ENCODE data around the gene TSPAN9. TPM values are rescaled to one million over a fixed set of nuclear protein-coding genes. Genes with fewer than 3 reads are reported as not detected.

Gene TSPAN9
- total and polyA plus RNA-seq, 2 of the 4 experiments (the other 2 are of a cell fraction), result 17.7 to 39.1 TPM

- intact Hi-C loops (cut with micrococcal nuclease) (no loop called here), dilution Hi-C loops (cut with HindIII; ENCODE audit: low sequenced_read_pairs, unreplicated experiment) (no loop called here), in situ Hi-C loops (cut with MboI; ENCODE audit: low sequenced_read_pairs) (no loop called here)
- H4K8ac ChIP-seq (ENCODE audit: low read depth in 2 of 2, low read length in 2 of 2), result no peak overlapping the region
- no peaks in the 10 kb centered on the region; the same call in 1 of the 2 replicates for H4K20me1 ChIP-seq (ENCODE audit: insufficient read depth, low read length)
- H2AFZ ChIP-seq (replicated peaks; ENCODE audit: low read length, poor library complexity), result no peak overlapping the region
- WGBS, 2 experiments (ENCODE audit: extremely low coverage in 2 of 2, insufficient read length in 1 of 2), result 97% methylated on average over 11 of the region's 21 CpGs; no CpG with 5 or more reads in 1 of the 2 experiments
- H2BK20ac ChIP-seq (ENCODE audit: low read depth, low read length), result no peak overlapping the region
- H3K4me1 ChIP-seq (ENCODE audit: control insufficient read depth, insufficient read depth, low read length), result peaks cover 27% of the 10 kb centered on the region
- H3K14ac ChIP-seq (replicated peaks; ENCODE audit: low read depth, low read length), result 0 out of 2 replicates have a peak overlapping the region, but pooled peaks have one; percentile 4
- DNase-seq (no peak), ATAC-seq (ENCODE audit: low read depth) (no peak)
- H3K4ac ChIP-seq (ENCODE audit: low read depth, low read length), result no peak overlapping the region
- peaks cover 19% of the 10 kb centered on the region for H3K9me1 ChIP-seq (ENCODE audit: insufficient read depth, low read length)
- H3K9ac ChIP-seq (ENCODE audit: low read depth, low read length), result no peak overlapping the region
- no peak overlapping the region for H3K23ac ChIP-seq (ENCODE audit: low read depth, low read length)
- H3K4me3 ChIP-seq (ENCODE audit: insufficient read depth, low read depth, low read length), result no peak overlapping the region
- no peak overlapping the region for H4K91ac ChIP-seq (ENCODE audit: insufficient read depth, low read depth, low read length)
- no peak overlapping the region for H2AK9ac ChIP-seq (replicated peaks; ENCODE audit: low read depth, low read length, poor library complexity)
- H3K27me3 ChIP-seq (ENCODE audit: control insufficient read depth, insufficient read depth, low read length), result no peaks in the 10 kb centered on the region
- H3K56ac ChIP-seq (ENCODE audit: extremely low read depth, insufficient read depth, low read length), result no peak overlapping the region
- H2BK15ac ChIP-seq (ENCODE audit: low read depth, low read length), result no peak overlapping the region
- no peak overlapping the region for H3K18ac ChIP-seq (ENCODE audit: low read depth, low read length)
- no peaks in the 10 kb centered on the region for H3K36me3 ChIP-seq (ENCODE audit: control insufficient read depth, insufficient read depth, low read length)
- ChIA-PET POLR2A (ENCODE audit: unreplicated experiment) (no interaction called here), CTCF (interaction anchor here (1.0 kb wide), 1 partner anchor 18 kb away, joined by 3 read pairs; no protein-coding TSS in a partner anchor)
- H2BK120ac ChIP-seq (ENCODE audit: low read depth, low read length), result no peak overlapping the region
- BruUV-seq (replicated peaks), result no TSS peak
- no peaks in the 10 kb centered on the region for H3K9me3 ChIP-seq (ENCODE audit: control insufficient read depth, insufficient read depth, low read length)
- peaks cover 0 to 15% of the 10 kb centered on the region in 2 experiments; a peak in 2 of 4 replicates for H3K79me1 ChIP-seq (ENCODE audit: low read depth in 1 of 2, low read length in 2 of 2)
- H3K4me2 ChIP-seq (ENCODE audit: low read depth, low read length), result no peak overlapping the region
- no peak overlapping the region for H4K5ac ChIP-seq (ENCODE audit: low read depth, low read length)
- peak overlapping the region; percentile 71 for H2AK5ac ChIP-seq (ENCODE audit: low read depth, low read length)
- H3K27ac ChIP-seq (ENCODE audit: insufficient read depth, low read length), result no peak overlapping the region
- H2BK5ac ChIP-seq (ENCODE audit: low read depth, low read length, poor library complexity, severe bottlenecking), result no peak overlapping the region
- TF ChIP-seq BHLHE40 (IDR thresholded peaks at IDR 0.05; ENCODE audit: low read depth, low read length) (no peak), CEBPB (IDR thresholded peaks at IDR 0.05; ENCODE audit: low read depth, low read length) (no peak), CTCF (conservative IDR thresholded peaks at IDR 0.05; ENCODE audit: low read depth, low read length) (no peak), MAZ (IDR thresholded peaks at IDR 0.05; ENCODE audit: borderline replicate concordance, low read depth, low read length) (no peak), FOS (IDR thresholded peaks at IDR 0.05; ENCODE audit: low read depth, low read length) (no peak), ELK1 (IDR thresholded peaks at IDR 0.05; ENCODE audit: borderline replicate concordance, low read depth, low read length) (no peak), CHD1 (IDR thresholded peaks at IDR 0.05; ENCODE audit: low read depth, low read length) (no peak), RCOR1 (IDR thresholded peaks at IDR 0.05; ENCODE audit: insufficient replicate concordance, low read length) (no peak), MAFK (IDR thresholded peaks at IDR 0.05; ENCODE audit: low read depth, low read length) (no peak), RFX5 (IDR thresholded peaks at IDR 0.05; ENCODE audit: low read depth, low read length) (no peak), SMC3 (IDR thresholded peaks at IDR 0.05; ENCODE audit: low read depth, low read length) (no peak), NFE2L2 (IDR thresholded peaks at IDR 0.05; ENCODE audit: low read depth, low read length) (no peak)
- TF ChIP-seq, protein P1, sequence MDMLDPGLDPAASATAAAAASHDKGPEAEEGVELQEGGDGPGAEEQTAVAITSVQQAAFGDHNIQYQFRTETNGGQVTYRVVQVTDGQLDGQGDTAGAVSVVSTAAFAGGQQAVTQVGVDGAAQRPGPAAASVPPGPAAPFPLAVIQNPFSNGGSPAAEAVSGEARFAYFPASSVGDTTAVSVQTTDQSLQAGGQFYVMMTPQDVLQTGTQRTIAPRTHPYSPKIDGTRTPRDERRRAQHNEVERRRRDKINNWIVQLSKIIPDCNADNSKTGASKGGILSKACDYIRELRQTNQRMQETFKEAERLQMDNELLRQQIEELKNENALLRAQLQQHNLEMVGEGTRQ (IDR thresholded peaks at IDR 0.05; ENCODE audit: low read depth, low read length), result no peak
Observed at GRCh38 chr12:3220382-3221321, 143.5 kb downstream of the TSPAN9 start.
